Hepatocyte (in vitro differentiated cells): ENCODE results near the gene ZBTB16.

Experiments
- EZH2 ChIP-seq: fragments of 200-600 bp; sonication (generic); IDR thresholded peaks from 2 replicates; pipeline ENCODE4 v1.6.1; 2016; ENCODE audit warnings: antibody characterized with exemption, mild to moderate bottlenecking, borderline replicate concordance
- TF ChIP-seq, protein P1 (sequence below): fragments of 200-600 bp; sonication (generic); IDR thresholded peaks from 2 replicates; pipeline ENCODE4 v1.5.1; 2016; ENCODE audit warnings: antibody characterized with exemption, mild to moderate bottlenecking; ENCODE audit not compliant: poor library complexity

DNA sequence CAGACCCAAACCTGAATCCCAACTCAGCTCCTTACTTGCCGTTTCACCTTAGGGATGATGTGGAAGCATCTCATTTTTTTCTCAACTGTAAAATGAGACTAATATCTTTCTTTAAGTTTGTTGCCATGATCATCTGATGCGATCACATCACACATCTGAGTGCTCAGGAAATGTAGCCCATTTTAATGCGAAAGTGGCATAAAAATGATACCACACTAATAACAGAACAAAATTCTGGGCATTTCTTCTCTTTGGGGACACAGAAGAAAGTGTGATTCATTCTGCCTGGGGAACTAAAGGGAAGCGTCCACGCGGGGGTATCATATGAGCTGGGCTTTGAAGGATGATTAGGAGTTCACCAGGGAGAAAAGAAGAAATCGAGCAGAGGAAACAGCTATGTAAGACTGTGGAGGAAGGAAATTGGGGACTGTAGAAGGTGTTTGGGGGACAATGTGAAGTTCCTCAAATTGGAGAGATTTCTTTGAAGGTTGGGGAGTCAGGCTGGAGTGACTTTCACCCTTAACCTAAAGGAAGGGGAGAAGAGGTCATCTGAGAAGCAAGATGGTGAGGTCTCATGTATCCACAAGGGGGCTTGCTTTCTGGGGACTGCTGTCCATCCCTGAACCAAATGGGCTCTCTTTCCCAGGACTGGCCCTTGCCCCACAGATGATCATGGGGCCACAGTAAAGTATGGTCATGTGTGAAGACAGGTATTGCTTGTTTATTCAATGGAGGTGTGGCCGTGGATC, 187.0 kb downstream of the ZBTB16 start:
- TF ChIP-seq, protein P1, sequence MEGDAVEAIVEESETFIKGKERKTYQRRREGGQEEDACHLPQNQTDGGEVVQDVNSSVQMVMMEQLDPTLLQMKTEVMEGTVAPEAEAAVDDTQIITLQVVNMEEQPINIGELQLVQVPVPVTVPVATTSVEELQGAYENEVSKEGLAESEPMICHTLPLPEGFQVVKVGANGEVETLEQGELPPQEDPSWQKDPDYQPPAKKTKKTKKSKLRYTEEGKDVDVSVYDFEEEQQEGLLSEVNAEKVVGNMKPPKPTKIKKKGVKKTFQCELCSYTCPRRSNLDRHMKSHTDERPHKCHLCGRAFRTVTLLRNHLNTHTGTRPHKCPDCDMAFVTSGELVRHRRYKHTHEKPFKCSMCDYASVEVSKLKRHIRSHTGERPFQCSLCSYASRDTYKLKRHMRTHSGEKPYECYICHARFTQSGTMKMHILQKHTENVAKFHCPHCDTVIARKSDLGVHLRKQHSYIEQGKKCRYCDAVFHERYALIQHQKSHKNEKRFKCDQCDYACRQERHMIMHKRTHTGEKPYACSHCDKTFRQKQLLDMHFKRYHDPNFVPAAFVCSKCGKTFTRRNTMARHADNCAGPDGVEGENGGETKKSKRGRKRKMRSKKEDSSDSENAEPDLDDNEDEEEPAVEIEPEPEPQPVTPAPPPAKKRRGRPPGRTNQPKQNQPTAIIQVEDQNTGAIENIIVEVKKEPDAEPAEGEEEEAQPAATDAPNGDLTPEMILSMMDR: no peak
- no peak for TF ChIP-seq EZH2
